ENCODE results near the gene R3HDM2. TPM values are rescaled to one million over a fixed set of nuclear protein-coding genes. Genes with fewer than 3 reads are reported as not detected.

The R3HDM2 gene
- total RNA-seq, 1 donor from 2014 or later, result 46.5 TPM

DNA sequence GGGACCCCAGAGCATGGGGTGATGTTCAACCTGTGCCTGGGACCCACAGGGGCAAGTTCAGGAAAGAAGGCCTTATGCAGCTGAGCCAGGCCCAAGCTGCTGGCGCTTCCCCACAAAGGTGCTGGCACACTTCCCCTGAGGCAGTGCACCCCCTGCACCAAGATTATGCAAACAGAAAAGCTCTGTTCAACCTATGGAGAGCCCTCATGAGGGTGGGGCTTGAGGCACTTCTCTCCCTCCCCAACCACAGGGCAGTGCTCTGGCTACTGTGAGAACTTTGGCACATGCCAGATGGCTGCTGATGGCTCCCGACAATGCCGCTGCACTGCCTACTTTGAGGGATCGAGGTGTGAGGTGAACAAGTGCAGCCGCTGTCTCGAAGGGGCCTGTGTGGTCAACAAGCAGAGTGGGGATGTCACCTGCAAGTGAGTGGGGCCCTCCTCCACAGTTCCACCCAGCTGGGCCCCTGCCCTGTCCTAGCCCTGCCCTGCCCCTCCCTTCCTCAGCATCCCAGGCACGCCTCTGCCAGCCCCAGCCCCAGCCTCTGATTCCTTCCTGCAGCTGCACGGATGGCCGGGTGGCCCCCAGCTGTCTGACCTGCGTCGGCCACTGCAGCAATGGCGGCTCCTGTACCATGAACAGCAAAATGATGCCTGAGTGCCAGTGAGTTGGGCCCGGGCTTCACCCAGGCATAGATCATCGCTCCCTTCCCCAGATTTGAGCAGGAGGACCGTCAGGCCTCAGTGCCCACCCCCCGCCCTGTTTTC lies 219.7 kb downstream of the R3HDM2 start:
- peaks cover 20% of the 10 kb centered on the region for H3K36me3 Mint-ChIP-seq (ENCODE audit: low read depth)
- TF ChIP-seq, protein P1, sequence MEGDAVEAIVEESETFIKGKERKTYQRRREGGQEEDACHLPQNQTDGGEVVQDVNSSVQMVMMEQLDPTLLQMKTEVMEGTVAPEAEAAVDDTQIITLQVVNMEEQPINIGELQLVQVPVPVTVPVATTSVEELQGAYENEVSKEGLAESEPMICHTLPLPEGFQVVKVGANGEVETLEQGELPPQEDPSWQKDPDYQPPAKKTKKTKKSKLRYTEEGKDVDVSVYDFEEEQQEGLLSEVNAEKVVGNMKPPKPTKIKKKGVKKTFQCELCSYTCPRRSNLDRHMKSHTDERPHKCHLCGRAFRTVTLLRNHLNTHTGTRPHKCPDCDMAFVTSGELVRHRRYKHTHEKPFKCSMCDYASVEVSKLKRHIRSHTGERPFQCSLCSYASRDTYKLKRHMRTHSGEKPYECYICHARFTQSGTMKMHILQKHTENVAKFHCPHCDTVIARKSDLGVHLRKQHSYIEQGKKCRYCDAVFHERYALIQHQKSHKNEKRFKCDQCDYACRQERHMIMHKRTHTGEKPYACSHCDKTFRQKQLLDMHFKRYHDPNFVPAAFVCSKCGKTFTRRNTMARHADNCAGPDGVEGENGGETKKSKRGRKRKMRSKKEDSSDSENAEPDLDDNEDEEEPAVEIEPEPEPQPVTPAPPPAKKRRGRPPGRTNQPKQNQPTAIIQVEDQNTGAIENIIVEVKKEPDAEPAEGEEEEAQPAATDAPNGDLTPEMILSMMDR (IDR thresholded peaks at IDR 0.05), result no peak
- H3K9me3 Mint-ChIP-seq (ENCODE audit: low read depth), result no peaks in the 10 kb centered on the region
- H3K4me1 Mint-ChIP-seq (ENCODE audit: low read depth), result peaks cover 52% of the 10 kb centered on the region
- H3K27me3 Mint-ChIP-seq (ENCODE audit: low read depth), result no peaks in the 10 kb centered on the region
- DNase-seq (ENCODE audit: low spot score), result no peak
- no peak overlapping the region for H3K4me3 Mint-ChIP-seq (ENCODE audit: unreplicated experiment)
- peak overlapping the region; percentile 70 for H3K27ac Mint-ChIP-seq (ENCODE audit: unreplicated experiment)

DNA sequence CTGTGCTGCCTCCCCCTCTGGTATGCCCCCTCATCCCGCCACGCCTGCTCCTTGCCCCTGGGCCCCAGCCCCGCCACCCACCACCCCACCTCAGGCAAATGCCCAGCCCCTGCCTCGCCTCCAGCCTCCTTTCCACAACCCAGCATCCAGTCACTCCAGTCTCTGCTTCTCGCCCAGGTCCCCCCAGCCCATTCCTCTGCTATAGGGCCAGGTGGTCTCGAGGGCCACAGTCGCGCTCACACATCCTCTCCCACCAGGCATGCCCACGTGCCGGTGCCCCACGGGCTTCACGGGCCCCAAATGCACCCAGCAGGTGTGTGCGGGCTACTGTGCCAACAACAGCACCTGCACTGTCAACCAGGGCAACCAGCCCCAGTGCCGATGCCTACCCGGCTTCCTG lies 220.4 kb downstream of the R3HDM2 start:
- H3K27ac Mint-ChIP-seq (ENCODE audit: unreplicated experiment), result peak overlapping the region; percentile 51
- TF ChIP-seq, protein P1 (IDR thresholded peaks at IDR 0.05), result no peak
- peaks cover 46% of the 10 kb centered on the region for H3K4me1 Mint-ChIP-seq (ENCODE audit: low read depth)
- no peaks in the 10 kb centered on the region for H3K9me3 Mint-ChIP-seq (ENCODE audit: low read depth)
- no peaks in the 10 kb centered on the region for H3K27me3 Mint-ChIP-seq (ENCODE audit: low read depth)
- H3K4me3 Mint-ChIP-seq (ENCODE audit: unreplicated experiment), result no peak overlapping the region
- H3K36me3 Mint-ChIP-seq (ENCODE audit: low read depth), result peaks cover 23% of the 10 kb centered on the region
- no peak for DNase-seq (ENCODE audit: low spot score)

DNA sequence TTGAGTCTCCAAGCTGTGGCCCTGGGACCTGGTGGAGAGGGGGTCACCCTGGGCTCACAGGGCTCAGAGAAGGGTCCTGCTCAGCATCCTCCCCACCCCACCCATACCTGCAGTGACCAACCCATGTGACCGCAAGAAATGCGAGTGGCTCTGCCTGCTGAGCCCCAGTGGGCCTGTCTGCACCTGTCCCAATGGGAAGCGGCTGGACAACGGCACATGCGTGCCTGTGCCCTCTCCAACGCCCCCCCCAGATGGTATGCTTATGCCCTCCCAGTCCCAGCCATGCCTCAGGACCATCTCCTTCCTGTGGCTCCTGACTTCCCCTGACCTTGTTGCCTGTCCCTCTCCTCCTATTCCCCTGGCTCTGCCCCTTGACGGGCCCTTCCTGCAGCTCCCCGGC lies 220.9 kb downstream of the R3HDM2 start:
- Mint-ChIP-seq H3K4me3 (ENCODE audit: unreplicated experiment) (no peak overlapping the region), H3K9me3 (ENCODE audit: low read depth) (no peaks in the 10 kb centered on the region), H3K27ac (ENCODE audit: unreplicated experiment) (no peak overlapping the region), H3K4me1 (ENCODE audit: low read depth) (peaks cover 40% of the 10 kb centered on the region), H3K36me3 (ENCODE audit: low read depth) (peaks cover 25% of the 10 kb centered on the region), H3K27me3 (ENCODE audit: low read depth) (no peaks in the 10 kb centered on the region)
- TF ChIP-seq, protein P1 (IDR thresholded peaks at IDR 0.05), result no peak
- DNase-seq (ENCODE audit: low spot score), result no peak

DNA sequence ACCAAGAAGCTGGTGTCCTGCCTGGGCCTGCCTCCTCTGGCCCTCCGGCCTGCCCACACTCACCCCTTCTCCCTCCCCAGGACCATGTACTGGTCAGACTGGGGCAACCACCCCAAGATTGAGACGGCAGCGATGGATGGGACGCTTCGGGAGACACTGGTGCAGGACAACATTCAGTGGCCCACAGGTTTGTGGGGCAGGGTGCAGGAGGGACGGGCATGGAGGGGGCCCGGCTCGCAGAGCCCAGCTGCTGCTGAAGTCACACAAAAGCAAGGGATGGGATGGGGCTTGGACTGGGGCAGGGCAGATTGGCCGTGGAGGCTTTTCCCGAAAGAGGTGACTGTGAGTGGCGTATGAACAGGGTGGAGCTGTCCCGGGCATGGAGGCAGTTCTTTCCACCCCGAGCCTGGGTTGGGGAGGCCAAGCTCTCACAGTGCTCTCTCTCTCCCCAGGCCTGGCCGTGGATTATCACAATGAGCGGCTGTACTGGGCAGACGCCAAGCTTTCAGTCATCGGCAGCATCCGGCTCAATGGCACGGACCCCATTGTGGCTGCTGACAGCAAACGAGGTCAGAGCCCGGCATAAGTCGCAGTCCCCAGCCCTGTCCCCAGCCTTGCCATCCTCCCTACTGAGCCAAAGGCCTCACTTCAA lies 222.1 kb downstream of the R3HDM2 start:
- TF ChIP-seq, protein P1 (IDR thresholded peaks at IDR 0.05), result no peak
- Mint-ChIP-seq H3K9me3 (ENCODE audit: low read depth) (no peaks in the 10 kb centered on the region), H3K36me3 (ENCODE audit: low read depth) (peaks cover 33% of the 10 kb centered on the region), H3K4me1 (ENCODE audit: low read depth) (peaks cover 29% of the 10 kb centered on the region), H3K4me3 (ENCODE audit: unreplicated experiment) (no peak overlapping the region), H3K27me3 (ENCODE audit: low read depth) (no peaks in the 10 kb centered on the region), H3K27ac (ENCODE audit: unreplicated experiment) (peak overlapping the region; percentile 45)
- no peak for DNase-seq (ENCODE audit: low spot score)

DNA sequence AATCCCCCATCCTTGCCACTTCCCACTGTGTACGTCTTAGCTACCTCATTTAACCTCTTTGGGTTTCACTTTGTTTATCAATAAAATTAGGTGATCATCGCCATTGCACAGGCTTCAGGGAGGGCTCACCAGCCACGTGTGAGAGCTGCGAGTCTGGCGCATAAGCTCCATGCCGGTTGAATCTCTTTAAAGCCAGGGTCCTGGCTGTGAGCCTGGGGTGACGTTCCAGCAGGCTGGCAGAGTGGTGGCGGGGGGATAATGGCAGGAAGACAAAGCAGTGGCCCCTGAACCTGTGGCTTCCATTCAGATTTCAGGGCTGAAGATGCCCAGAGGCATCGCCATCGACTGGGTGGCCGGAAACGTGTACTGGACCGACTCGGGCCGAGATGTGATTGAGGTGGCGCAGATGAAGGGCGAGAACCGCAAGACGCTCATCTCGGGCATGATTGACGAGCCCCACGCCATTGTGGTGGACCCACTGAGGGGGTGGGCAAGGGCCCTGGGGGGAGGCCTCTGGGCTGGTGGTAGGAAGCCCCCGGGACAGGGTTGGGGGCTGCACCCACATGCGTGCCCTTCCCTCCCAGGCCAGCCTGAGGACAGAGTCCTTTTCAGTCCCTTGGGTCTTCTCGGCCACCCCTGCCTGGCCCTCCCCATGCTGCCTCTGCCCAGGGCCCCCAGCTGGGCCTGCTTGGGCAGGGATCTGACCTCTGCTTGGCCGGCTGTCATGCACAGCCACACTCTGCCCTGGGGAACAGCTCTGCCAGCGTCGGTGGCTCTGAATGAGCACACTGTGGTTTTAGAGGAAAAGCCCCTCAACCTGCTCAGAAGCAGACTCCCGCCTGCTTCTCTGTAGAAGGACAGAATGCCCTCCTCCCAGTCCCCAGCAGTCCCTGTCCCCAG lies 222.9 kb downstream of the R3HDM2 start:
- DNase-seq (ENCODE audit: low spot score), result no peak
- H3K4me3 Mint-ChIP-seq (ENCODE audit: unreplicated experiment), result no peak overlapping the region
- peaks cover 38% of the 10 kb centered on the region for H3K36me3 Mint-ChIP-seq (ENCODE audit: low read depth)
- peaks cover 21% of the 10 kb centered on the region for H3K4me1 Mint-ChIP-seq (ENCODE audit: low read depth)
- H3K27me3 Mint-ChIP-seq (ENCODE audit: low read depth), result no peaks in the 10 kb centered on the region
- H3K9me3 Mint-ChIP-seq (ENCODE audit: low read depth), result no peaks in the 10 kb centered on the region
- TF ChIP-seq, protein P1 (IDR thresholded peaks at IDR 0.05), result no peak
- no peak overlapping the region for H3K27ac Mint-ChIP-seq (ENCODE audit: unreplicated experiment)

Measured in chondrocyte (in vitro differentiated cells).